ENCODE data around the gene MS4A15.

GRCh38 chr11:60750911-60751310, 5.8 kb upstream of the MS4A15 start:
- TF ChIP-seq, protein P1, sequence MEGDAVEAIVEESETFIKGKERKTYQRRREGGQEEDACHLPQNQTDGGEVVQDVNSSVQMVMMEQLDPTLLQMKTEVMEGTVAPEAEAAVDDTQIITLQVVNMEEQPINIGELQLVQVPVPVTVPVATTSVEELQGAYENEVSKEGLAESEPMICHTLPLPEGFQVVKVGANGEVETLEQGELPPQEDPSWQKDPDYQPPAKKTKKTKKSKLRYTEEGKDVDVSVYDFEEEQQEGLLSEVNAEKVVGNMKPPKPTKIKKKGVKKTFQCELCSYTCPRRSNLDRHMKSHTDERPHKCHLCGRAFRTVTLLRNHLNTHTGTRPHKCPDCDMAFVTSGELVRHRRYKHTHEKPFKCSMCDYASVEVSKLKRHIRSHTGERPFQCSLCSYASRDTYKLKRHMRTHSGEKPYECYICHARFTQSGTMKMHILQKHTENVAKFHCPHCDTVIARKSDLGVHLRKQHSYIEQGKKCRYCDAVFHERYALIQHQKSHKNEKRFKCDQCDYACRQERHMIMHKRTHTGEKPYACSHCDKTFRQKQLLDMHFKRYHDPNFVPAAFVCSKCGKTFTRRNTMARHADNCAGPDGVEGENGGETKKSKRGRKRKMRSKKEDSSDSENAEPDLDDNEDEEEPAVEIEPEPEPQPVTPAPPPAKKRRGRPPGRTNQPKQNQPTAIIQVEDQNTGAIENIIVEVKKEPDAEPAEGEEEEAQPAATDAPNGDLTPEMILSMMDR (IDR thresholded peaks at IDR 0.05): no peak
- no peak for TF ChIP-seq POLR2A (IDR thresholded peaks at IDR 0.05)
